ENCODE data around the gene CDS2. TPM values are rescaled to one million over a fixed set of nuclear protein-coding genes. Genes with fewer than 3 reads are reported as not detected.
A peak's percentile ranks its signal among the peaks of the same experiment; 100 is the strongest.

The CDS2 gene
- total RNA-seq, 1 donor, result 32.0 TPM

GRCh38 chr20:5155404-5155803 is 28.6 kb downstream of the CDS2 start:
- no peak for DNase-seq (ENCODE audit: low read depth)
- TF ChIP-seq CTCF (IDR thresholded peaks at IDR 0.05; ENCODE audit: insufficient read depth, low read length), result no peak
- no peak overlapping the region for H3K4me3 ChIP-seq (ENCODE audit: low read depth, low read length)

- peak; percentile 35 for DNase-seq (ENCODE audit: low read depth)
Observed at GRCh38 chr20:5156675-5157448, 30.1 kb downstream of the CDS2 start.

GRCh38 chr20:5159928-5160327 is 33.1 kb downstream of the CDS2 start:
- no peak for DNase-seq (ENCODE audit: low read depth)
- H3K4me3 ChIP-seq (ENCODE audit: low read depth, low read length), result no peak overlapping the region
- no peak for TF ChIP-seq CTCF (IDR thresholded peaks at IDR 0.05; ENCODE audit: insufficient read depth, low read length)

More at GRCh38 chr20:5156675-5157448, 30.1 kb downstream of the CDS2 start:
- H3K4me3 ChIP-seq (ENCODE audit: low read depth, low read length), result no peak overlapping the region
- no peak for TF ChIP-seq CTCF (IDR thresholded peaks at IDR 0.05; ENCODE audit: insufficient read depth, low read length)

GRCh38 chr20:5160882-5161281 is 34.1 kb downstream of the CDS2 start:
- TF ChIP-seq CTCF (IDR thresholded peaks at IDR 0.05; ENCODE audit: insufficient read depth, low read length), result no peak
- no peak for DNase-seq (ENCODE audit: low read depth)
- no peak overlapping the region for H3K4me3 ChIP-seq (ENCODE audit: low read depth, low read length)

GRCh38 chr20:5161536-5162164 is 34.8 kb downstream of the CDS2 start:
- TF ChIP-seq CTCF (IDR thresholded peaks at IDR 0.05; ENCODE audit: insufficient read depth, low read length), result no peak
- no peak overlapping the region for H3K4me3 ChIP-seq (ENCODE audit: low read depth, low read length)
- DNase-seq (ENCODE audit: low read depth), result no peak

- H3K4me3 ChIP-seq (ENCODE audit: low read depth, low read length), result no peak overlapping the region
- no peak for TF ChIP-seq CTCF (IDR thresholded peaks at IDR 0.05; ENCODE audit: insufficient read depth, low read length)
- no peak for DNase-seq (ENCODE audit: low read depth)
Observed at GRCh38 chr20:5164645-5165625, 38.1 kb downstream of the CDS2 start.
